Activated B cell treated with CpG ODN at 0.5 μM for 24 hours (primary cell): ENCODE data around the gene FXR1. TPM values are rescaled to one million over a fixed set of nuclear protein-coding genes. Genes with fewer than 3 reads are reported as not detected.
"Not testable (repeated sequence)": the region's sequence is repeated elsewhere in the genome, so short reads cannot be mapped to it uniquely, and the experiment has no call there.

Experiments
- ATAC-seq: fragments of 200-7000 bp; cut with Tn5 transposase; one replicate; pipeline ENCODE4 v1.10.0; 2021; ENCODE audit warnings: low read depth, mild to moderate bottlenecking, moderate library complexity
- CTCF ChIA-PET: fragments of 350-600 bp; sonication (Branson Sonifier 250); formaldehyde crosslinking; loops from one replicate; lab custom pipeline; 2021; ENCODE audit warnings: antibody characterized with exemption; lab: Charles Lee
- POLR2A ChIA-PET: fragments of 350-600 bp; sonication (Branson Sonifier 250); formaldehyde crosslinking; loops from one replicate; lab custom pipeline; 2021; ENCODE audit warnings: antibody characterized with exemption; lab: Charles Lee
- DNase-seq: peaks from one replicate; pipeline ENCODE4 v3.0.0; 2022
- H3K27ac Mint-ChIP-seq: one replicate; pipeline ENCODE4 v1.8.0; 2020; ENCODE audit warnings: mixed read lengths
- H3K27me3 Mint-ChIP-seq: one replicate; pipeline ENCODE4 v1.8.0; 2021; ENCODE audit warnings: mixed read lengths
- H3K36me3 Mint-ChIP-seq: one replicate; pipeline ENCODE4 v1.8.0; 2021; ENCODE audit warnings: low read depth, mixed read lengths
- H3K4me1 Mint-ChIP-seq: one replicate; pipeline ENCODE4 v1.8.0; 2021; ENCODE audit warnings: mixed read lengths
- H3K4me3 Mint-ChIP-seq: one replicate; pipeline ENCODE4 v1.8.0; 2020; ENCODE audit warnings: mild to moderate bottlenecking, mixed read lengths
- H3K9me3 Mint-ChIP-seq: one replicate; pipeline ENCODE4 v1.8.0; 2020; ENCODE audit warnings: mixed read lengths
- intact Hi-C: fragments of 100-400 bp; cut with micrococcal nuclease; formaldehyde crosslinking; loops from one replicate; pipeline ENCODE4 v1.15.1; 2024
- total RNA-seq: library from RNA; stranded (reverse); gene quantifications from 2 replicates; pipeline ENCODE4 v1.2.3, GENCODE V29; 2022
- TF ChIP-seq, protein P1 (sequence below): fragments of 200-600 bp; IDR thresholded peaks from one replicate; pipeline ENCODE4 v1.8.0; 2022; ENCODE audit warnings: antibody characterized with exemption, mild to moderate bottlenecking

FXR1 gene
- total RNA-seq, 1 donor from 2014 or later = 130 TPM

DNA sequence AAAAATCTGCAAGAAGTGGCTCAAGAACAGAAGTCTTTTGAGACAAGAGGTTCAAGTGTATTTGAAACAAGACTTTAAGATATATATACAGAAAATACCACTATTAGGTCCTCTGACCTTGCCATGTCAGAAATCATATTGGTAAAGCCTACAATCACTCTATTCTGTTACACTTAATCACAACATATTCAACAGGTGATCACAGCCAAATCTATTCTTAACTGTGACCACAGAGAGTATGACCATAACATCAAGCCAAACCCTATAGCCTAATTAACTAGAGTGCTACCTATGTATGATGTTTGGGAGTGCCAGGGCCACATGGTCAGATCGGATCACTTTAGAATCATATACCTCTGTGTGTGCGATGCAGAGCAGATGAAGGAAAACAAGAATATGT is 74.9 kb downstream of the FXR1 start:
- ChIA-PET POLR2A (no interaction called here), CTCF (no interaction called here)
- ATAC-seq (no peak), DNase-seq (no peak)
- Mint-ChIP-seq H3K36me3 (peaks cover 50% of the 10 kb centered on the region), H3K4me1 (peaks cover 32% of the 10 kb centered on the region), H3K27ac (no peak overlapping the region), H3K4me3 (no peak overlapping the region), H3K27me3 (no peaks in the 10 kb centered on the region), H3K9me3 (no peaks in the 10 kb centered on the region)
- TF ChIP-seq, protein P1, sequence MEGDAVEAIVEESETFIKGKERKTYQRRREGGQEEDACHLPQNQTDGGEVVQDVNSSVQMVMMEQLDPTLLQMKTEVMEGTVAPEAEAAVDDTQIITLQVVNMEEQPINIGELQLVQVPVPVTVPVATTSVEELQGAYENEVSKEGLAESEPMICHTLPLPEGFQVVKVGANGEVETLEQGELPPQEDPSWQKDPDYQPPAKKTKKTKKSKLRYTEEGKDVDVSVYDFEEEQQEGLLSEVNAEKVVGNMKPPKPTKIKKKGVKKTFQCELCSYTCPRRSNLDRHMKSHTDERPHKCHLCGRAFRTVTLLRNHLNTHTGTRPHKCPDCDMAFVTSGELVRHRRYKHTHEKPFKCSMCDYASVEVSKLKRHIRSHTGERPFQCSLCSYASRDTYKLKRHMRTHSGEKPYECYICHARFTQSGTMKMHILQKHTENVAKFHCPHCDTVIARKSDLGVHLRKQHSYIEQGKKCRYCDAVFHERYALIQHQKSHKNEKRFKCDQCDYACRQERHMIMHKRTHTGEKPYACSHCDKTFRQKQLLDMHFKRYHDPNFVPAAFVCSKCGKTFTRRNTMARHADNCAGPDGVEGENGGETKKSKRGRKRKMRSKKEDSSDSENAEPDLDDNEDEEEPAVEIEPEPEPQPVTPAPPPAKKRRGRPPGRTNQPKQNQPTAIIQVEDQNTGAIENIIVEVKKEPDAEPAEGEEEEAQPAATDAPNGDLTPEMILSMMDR = no peak
- intact Hi-C loops = loop anchor here (1.0 to 5.0 kb wide), 4 partner anchors 8 to 1695 kb away; partner anchors contain the start of gene USP13

DNA sequence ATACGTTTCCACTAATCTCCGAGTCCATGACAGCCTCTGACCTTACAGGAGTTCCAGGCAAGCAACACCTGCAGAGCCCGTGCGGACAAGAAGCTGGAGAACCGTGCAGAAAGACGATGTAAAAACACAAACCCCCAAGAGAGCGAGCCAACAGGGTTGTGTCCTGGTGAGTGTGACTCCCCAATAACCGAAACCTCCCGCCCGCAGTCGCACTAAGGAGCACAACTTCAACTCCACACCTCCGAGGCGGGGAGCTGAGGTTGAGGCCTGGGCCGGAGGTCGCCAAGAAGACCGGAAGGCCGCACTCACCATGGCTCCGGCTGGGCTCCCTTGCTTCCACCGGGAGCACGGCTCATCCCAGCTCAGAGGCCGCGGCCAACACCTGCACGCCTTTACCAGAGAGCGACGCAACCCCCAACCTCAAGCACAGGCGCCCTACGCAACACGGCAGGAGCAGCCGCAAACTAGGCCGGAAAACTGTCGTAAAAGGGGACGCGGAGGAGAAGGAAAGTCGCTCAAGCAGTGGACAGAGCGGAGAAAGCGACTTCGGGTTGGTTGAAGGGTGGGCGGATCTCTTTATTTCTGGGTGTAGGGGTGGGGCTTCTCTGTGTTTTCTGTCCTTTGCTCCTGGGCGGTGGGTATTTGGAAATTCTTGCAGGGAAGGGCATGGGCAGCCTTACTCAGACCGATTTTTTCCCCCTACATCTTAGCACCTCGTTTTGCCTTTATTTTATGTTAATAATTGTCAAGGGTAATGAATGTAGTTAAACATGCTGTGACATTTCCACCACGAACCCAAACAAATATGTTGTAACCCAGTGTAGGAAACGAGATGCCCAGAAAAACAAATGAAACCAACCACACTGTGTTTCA is 77.1 kb downstream of the FXR1 start, which contains the start of gene DNAJC19:
DNAJC19 (minus strand) TSS at position 446 of the 873 bp plus-strand sequence; CDS start at position 312, 134 bp downstream.
- CTCF ChIA-PET = no interaction called here
- peaks cover 32% of the 10 kb centered on the region for H3K4me1 Mint-ChIP-seq

DNA sequence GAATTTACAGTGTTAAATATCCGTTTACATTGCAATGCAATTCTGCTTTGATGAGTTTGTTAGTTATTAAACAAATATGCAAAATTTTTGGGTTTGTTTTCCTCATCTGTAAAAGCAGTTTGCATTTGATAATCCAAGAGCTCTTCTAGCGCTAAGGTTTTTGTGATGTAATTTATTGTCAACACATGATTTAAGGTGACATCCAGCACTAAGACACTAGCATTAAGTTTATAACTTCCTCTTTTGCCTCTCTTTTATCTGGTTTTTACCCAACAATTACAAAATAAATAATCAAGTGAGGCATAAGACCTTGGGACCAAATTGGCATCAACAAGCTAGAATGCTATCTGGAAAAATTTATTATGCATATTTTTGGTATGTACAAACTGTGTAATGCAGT is 78.0 kb downstream of the FXR1 start:
- peaks cover 31% of the 10 kb centered on the region for H3K36me3 Mint-ChIP-seq
- POLR2A ChIA-PET = interaction anchor here (2.3 kb wide), 1 partner anchor 77 kb away, joined by 9 read pairs; the partner anchor contains the start of gene FXR1

More for the DNA sequence above, 77.1 kb downstream of the FXR1 start, which contains the start of gene DNAJC19:
- peak; percentile 97 for ATAC-seq
- peaks cover 7% of the 10 kb centered on the region for H3K27me3 Mint-ChIP-seq
- TF ChIP-seq, protein P1 = no peak
- intact Hi-C loops = loop anchor here (1.0 to 5.0 kb wide), 5 partner anchors 42 to 1693 kb away; partner anchors contain the start of genes FXR1, TTC14 and USP13
- peak; percentile 77 for DNase-seq
- POLR2A ChIA-PET = interaction anchor here (0.9 to 2.3 kb wide), 7 partner anchors 9 to 389 kb away, joined by 3 to 9 read pairs (median 4); partner anchors contain the start of genes FXR1 and TTC14
- no peaks in the 10 kb centered on the region for H3K9me3 Mint-ChIP-seq
- peak within 1 kb of the TSS; percentile 92 for H3K27ac Mint-ChIP-seq
- peaks cover 38% of the 10 kb centered on the region for H3K36me3 Mint-ChIP-seq
- H3K4me3 Mint-ChIP-seq = peak within 1 kb of the TSS; percentile 98

DNA sequence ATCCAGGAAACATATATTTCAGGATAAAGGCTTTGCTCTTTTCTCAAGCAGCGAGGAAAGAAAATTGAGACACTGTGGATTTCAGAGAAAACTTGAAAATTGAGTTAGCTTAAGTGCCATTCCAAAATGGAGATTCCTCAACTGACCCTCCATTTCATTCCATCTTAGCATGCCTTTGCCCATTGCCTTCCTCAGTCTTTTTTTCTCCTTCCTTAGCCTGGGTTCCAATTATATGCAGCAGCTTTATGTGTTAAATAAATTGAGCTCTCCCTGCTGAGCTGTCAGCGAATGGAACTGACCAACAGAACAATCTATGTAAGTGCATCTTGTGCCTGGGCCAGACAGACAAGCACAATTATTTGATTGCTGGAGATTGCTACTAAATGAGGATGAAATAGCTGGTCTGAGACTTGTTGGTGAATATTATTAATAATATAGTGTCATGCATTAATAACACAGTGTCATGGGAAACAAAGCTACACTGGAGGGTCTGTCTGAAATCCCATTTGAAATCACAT is 84.0 kb downstream of the FXR1 start:
- Mint-ChIP-seq H3K9me3 (peaks cover 11% of the 10 kb centered on the region), H3K27ac (no peak overlapping the region), H3K36me3 (peaks cover 2% of the 10 kb centered on the region), H3K4me1 (no peaks in the 10 kb centered on the region), H3K27me3 (peaks cover 26% of the 10 kb centered on the region), H3K4me3 (no peak overlapping the region)
- DNase-seq (no peak), ATAC-seq (no peak)
- CTCF ChIA-PET = no interaction called here
- POLR2A ChIA-PET = no interaction called here
- intact Hi-C loops = no loop called here
- TF ChIP-seq, protein P1 = no peak

More for the DNA sequence above, 78.0 kb downstream of the FXR1 start:
- DNase-seq (no peak), ATAC-seq (no peak)
- H3K27ac Mint-ChIP-seq = peak overlapping the region; percentile 92
- H3K4me3 Mint-ChIP-seq = peak overlapping the region; percentile 98
- H3K9me3 Mint-ChIP-seq = no peaks in the 10 kb centered on the region
- intact Hi-C loops = no loop called here
- peaks cover 32% of the 10 kb centered on the region for H3K4me1 Mint-ChIP-seq
- CTCF ChIA-PET = no interaction called here
- TF ChIP-seq, protein P1 = no peak
- H3K27me3 Mint-ChIP-seq = peaks cover 16% of the 10 kb centered on the region

DNA sequence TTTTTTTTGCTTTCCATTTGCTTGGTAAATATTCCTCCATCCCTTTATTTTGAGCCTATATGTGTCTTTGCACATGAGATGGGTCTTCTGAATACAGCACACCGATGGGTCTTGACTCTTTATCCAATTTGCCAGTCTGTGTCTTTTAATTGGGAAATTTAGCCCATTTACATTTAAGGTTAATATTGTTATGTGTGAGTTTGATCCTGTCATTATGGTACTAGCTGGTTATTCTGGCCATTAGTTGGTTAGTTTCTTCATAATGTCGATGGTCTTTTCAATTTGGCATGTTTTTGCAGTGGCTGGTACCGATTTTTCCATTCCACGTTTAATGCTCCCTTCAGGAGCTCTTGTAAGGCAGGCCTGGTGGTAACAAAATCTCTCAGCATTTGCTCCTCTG is 89.9 kb downstream of the FXR1 start:
- H3K27ac Mint-ChIP-seq, H3K36me3 Mint-ChIP-seq, H3K4me3 Mint-ChIP-seq, ATAC-seq, H3K4me1 Mint-ChIP-seq, DNase-seq, POLR2A ChIA-PET, intact Hi-C loops, CTCF ChIA-PET: not testable (repeated sequence)
- Mint-ChIP-seq H3K9me3 (peaks cover 24% of the 10 kb centered on the region), H3K27me3 (peaks cover 17% of the 10 kb centered on the region)

DNA sequence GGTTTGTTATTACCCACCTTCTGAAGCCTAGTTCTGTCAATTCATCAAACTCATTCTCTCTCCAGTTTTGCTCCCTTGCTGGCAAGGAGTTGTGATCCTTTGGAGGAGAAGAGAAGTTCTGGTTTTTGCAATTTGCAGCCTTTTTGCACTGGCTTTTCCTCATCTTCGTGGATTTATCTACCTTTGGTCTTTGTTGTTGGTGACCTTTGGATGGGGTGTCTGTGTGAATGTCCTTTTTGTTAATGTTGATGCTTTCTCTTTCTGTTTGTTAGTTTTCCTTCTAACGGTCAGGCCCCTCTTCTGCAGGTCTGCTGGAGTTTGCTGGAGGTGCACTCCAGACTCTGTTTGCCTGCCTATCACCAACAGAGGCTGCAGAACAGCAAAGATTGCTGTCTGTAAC is 91.0 kb downstream of the FXR1 start:
- CTCF ChIA-PET, DNase-seq, H3K4me1 Mint-ChIP-seq, H3K4me3 Mint-ChIP-seq, H3K36me3 Mint-ChIP-seq, ATAC-seq, intact Hi-C loops, POLR2A ChIA-PET, H3K27ac Mint-ChIP-seq: not testable (repeated sequence)
- Mint-ChIP-seq H3K27me3 (peaks cover 19% of the 10 kb centered on the region), H3K9me3 (peaks cover 24% of the 10 kb centered on the region)
